Measurements from ENCODE around the gene MUSK. TPM values are rescaled to one million over a fixed set of nuclear protein-coding genes. Genes with fewer than 3 reads are reported as not detected.

Gene MUSK
- total and polyA plus RNA-seq, 2 donors (not counting 1 experiment from before 2014, with no cell fraction given) = not detected

GRCh38 chr9:110640736-110641135 lies 27.9 kb upstream of the MUSK start:
- Histone ChIP-seq H4K20me1 (ENCODE audit: control insufficient read depth, insufficient read depth, low read length, poor library complexity, severe bottlenecking) (no peaks in the 10 kb centered on the region), H3K27ac (ENCODE audit: low read length in 2 of 2) (no peak overlapping the region), H2AFZ (ENCODE audit: insufficient read depth, low read depth, low read length, poor library complexity, severe bottlenecking) (no peak overlapping the region), H3K4me1 (ENCODE audit: control insufficient read depth in 2 of 2, insufficient read depth in 2 of 2, low read length in 2 of 2) (no peaks in the 10 kb centered on the region), H3K9ac (ENCODE audit: low read length) (no peak overlapping the region), H3K27me3 (replicated peaks in 1 of 4; ENCODE audit: control extremely low read depth in 1 of 4, control insufficient read depth in 3 of 4, insufficient read depth in 4 of 4, low read length in 3 of 4) (no peaks in the 10 kb centered on the region), H3K4me3 (ENCODE audit: control extremely low read depth in 1 of 5, extremely low read depth in 1 of 5, insufficient read depth in 1 of 5, low read depth in 2 of 5, low read length in 4 of 5) (no peak overlapping the region), H3K36me3 (replicated peaks in 1 of 2; ENCODE audit: control extremely low read depth in 1 of 2, control insufficient read depth in 1 of 2, extremely low read depth in 1 of 2, insufficient read depth in 2 of 2, low read length in 1 of 2) (no peaks in the 10 kb centered on the region), H3K4me2 (replicated peaks; ENCODE audit: low read depth, low read length, poor library complexity, severe bottlenecking) (no peak overlapping the region), H3K9me3 (ENCODE audit: control extremely low read depth in 1 of 3, control insufficient read depth in 2 of 3, insufficient read depth in 1 of 3, low read length in 2 of 3) (peaks cover 0 to 4% (median 0%) of the 10 kb centered on the region in 3 donors), H3K79me2 (ENCODE audit: control insufficient read depth, insufficient read depth, low read length) (no peaks in the 10 kb centered on the region)
- DNase-seq = no peak
- Mint-ChIP-seq H3K27ac (no peak overlapping the region), H3K4me3 (no peak overlapping the region), H3K4me1 (no peaks in the 10 kb centered on the region), H3K27me3 (peaks cover 9% of the 10 kb centered on the region), H3K9me3 (ENCODE audit: insufficient read depth) (peaks cover 1% of the 10 kb centered on the region)
- no peak for TF ChIP-seq EZH2 (IDR thresholded peaks at IDR 0.05; ENCODE audit: borderline replicate concordance, insufficient read depth, low read depth, low read length, poor library complexity, severe bottlenecking)
- no peak for TF ChIP-seq CTCF (IDR thresholded peaks at IDR 0.05)
- intact Hi-C loops (cut with micrococcal nuclease) = no loop called here
- ChIA-PET POLR2A (no interaction called here), CTCF (interaction anchor here (1.3 kb wide), 1 partner anchor 17 kb away, joined by 5 read pairs; no protein-coding TSS in a partner anchor)
- no peak for ATAC-seq (ENCODE audit: low read depth)

GRCh38 chr9:110641293-110641692 lies 27.3 kb upstream of the MUSK start:
- DNase-seq = no peak
- H3K27me3 ChIP-seq (replicated peaks in 1 of 4; ENCODE audit: control extremely low read depth in 1 of 4, control insufficient read depth in 3 of 4, insufficient read depth in 4 of 4, low read length in 3 of 4) = no peaks in the 10 kb centered on the region
- ChIA-PET CTCF (interaction anchor here (1.3 kb wide), 1 partner anchor 18 kb away, joined by 5 read pairs; no protein-coding TSS in a partner anchor), POLR2A (no interaction called here)
- H3K79me2 ChIP-seq (ENCODE audit: control insufficient read depth, insufficient read depth, low read length) = no peaks in the 10 kb centered on the region
- no peak overlapping the region for H3K4me3 ChIP-seq (ENCODE audit: control extremely low read depth in 1 of 5, extremely low read depth in 1 of 5, insufficient read depth in 1 of 5, low read depth in 2 of 5, low read length in 4 of 5)
- no peaks in the 10 kb centered on the region for H3K36me3 ChIP-seq (replicated peaks in 1 of 2; ENCODE audit: control extremely low read depth in 1 of 2, control insufficient read depth in 1 of 2, extremely low read depth in 1 of 2, insufficient read depth in 2 of 2, low read length in 1 of 2)
- H3K4me1 ChIP-seq (ENCODE audit: control insufficient read depth in 2 of 2, insufficient read depth in 2 of 2, low read length in 2 of 2) = no peaks in the 10 kb centered on the region
- H3K9ac ChIP-seq (ENCODE audit: low read length) = no peak overlapping the region
- peaks cover 9% of the 10 kb centered on the region for H3K27me3 Mint-ChIP-seq
- H3K4me3 Mint-ChIP-seq = no peak overlapping the region
- intact Hi-C loops (cut with micrococcal nuclease) = no loop called here
- H3K4me1 Mint-ChIP-seq = no peaks in the 10 kb centered on the region
- no peak overlapping the region for H3K27ac Mint-ChIP-seq
- H3K9me3 Mint-ChIP-seq (ENCODE audit: insufficient read depth) = no peaks in the 10 kb centered on the region
- H3K4me2 ChIP-seq (replicated peaks; ENCODE audit: low read depth, low read length, poor library complexity, severe bottlenecking) = no peak overlapping the region
- no peak overlapping the region for H3K27ac ChIP-seq (ENCODE audit: low read length in 2 of 2)
- TF ChIP-seq CTCF (IDR thresholded peaks at IDR 0.05) (no peak), EZH2 (IDR thresholded peaks at IDR 0.05; ENCODE audit: borderline replicate concordance, insufficient read depth, low read depth, low read length, poor library complexity, severe bottlenecking) (no peak)
- no peaks in the 10 kb centered on the region for H4K20me1 ChIP-seq (ENCODE audit: control insufficient read depth, insufficient read depth, low read length, poor library complexity, severe bottlenecking)
- no peak overlapping the region for H2AFZ ChIP-seq (ENCODE audit: insufficient read depth, low read depth, low read length, poor library complexity, severe bottlenecking)
- H3K9me3 ChIP-seq (ENCODE audit: control extremely low read depth in 1 of 3, control insufficient read depth in 2 of 3, insufficient read depth in 1 of 3, low read length in 2 of 3) = no peaks in the 10 kb centered on the region
- no peak for ATAC-seq (ENCODE audit: low read depth)
- WGBS (ENCODE audit: insufficient coverage) = 100% methylated on average over 1 of the region's 2 CpGs
